ENCODE data around the gene TAAR6.

Gene TAAR6

GRCh38 chr6:132544826-132545225, 25.3 kb upstream of the TAAR6 start:
- TF ChIP-seq EZH2phosphoT487 (IDR thresholded peaks at IDR 0.05; ENCODE audit: low read length), result no peak
- no peak for TF ChIP-seq EZH2 (optimal IDR thresholded peaks at IDR 0.05; ENCODE audit: low read depth, low read length)
- TF ChIP-seq CTCF (IDR thresholded peaks at IDR 0.05; ENCODE audit: low read length), result no peak
- Histone ChIP-seq H3K4me2 (ENCODE audit: low read depth, low read length) (no peak overlapping the region), H3K27me3 (replicated peaks; ENCODE audit: insufficient read depth, low read length) (no peaks in the 10 kb centered on the region), H3K27ac (ENCODE audit: low read length) (no peak overlapping the region), H3K9me3 (replicated peaks; ENCODE audit: insufficient read depth, low read length) (no peaks in the 10 kb centered on the region), H2AFZ (ENCODE audit: low read length) (no peak overlapping the region), H3K4me3 (ENCODE audit: low read length) (no peak overlapping the region), H4K20me1 (ENCODE audit: insufficient read depth, low read length) (no peaks in the 10 kb centered on the region), H3K79me2 (ENCODE audit: low read length) (no peaks in the 10 kb centered on the region), H3K9me2 (replicated peaks; ENCODE audit: insufficient read depth, low read length) (no peaks in the 10 kb centered on the region), H3F3A (ENCODE audit: insufficient read depth, low read length) (no peaks in the 10 kb centered on the region), H3K9ac (ENCODE audit: low read length) (no peak overlapping the region), H3K36me3 (replicated peaks; ENCODE audit: insufficient read depth, low read length) (no peaks in the 10 kb centered on the region), H3K4me1 (ENCODE audit: low read length) (no peaks in the 10 kb centered on the region)
- DNase-seq, result no peak

- H3K27me3 ChIP-seq (replicated peaks; ENCODE audit: insufficient read depth, low read length), result no peaks in the 10 kb centered on the region
These were observed 21.2 kb upstream of the TAAR6 start for GRCh38 chr6:132548746-132549463.

GRCh38 chr6:132551214-132551613, 18.9 kb upstream of the TAAR6 start:
- TF ChIP-seq EZH2 (optimal IDR thresholded peaks at IDR 0.05; ENCODE audit: low read depth, low read length) (no peak), CTCF (IDR thresholded peaks at IDR 0.05; ENCODE audit: low read length) (no peak), EZH2phosphoT487 (IDR thresholded peaks at IDR 0.05; ENCODE audit: low read length) (no peak)
- no peak overlapping the region for H3K4me3 ChIP-seq (ENCODE audit: low read length)
- DNase-seq, result no peak
- no peaks in the 10 kb centered on the region for H3F3A ChIP-seq (ENCODE audit: insufficient read depth, low read length)
- H3K27me3 ChIP-seq (replicated peaks; ENCODE audit: insufficient read depth, low read length), result no peaks in the 10 kb centered on the region
- no peak overlapping the region for H2AFZ ChIP-seq (ENCODE audit: low read length)
- H3K4me2 ChIP-seq (ENCODE audit: low read depth, low read length), result no peak overlapping the region
- H3K36me3 ChIP-seq (replicated peaks; ENCODE audit: insufficient read depth, low read length), result no peaks in the 10 kb centered on the region
- H3K9me3 ChIP-seq (replicated peaks; ENCODE audit: insufficient read depth, low read length), result no peaks in the 10 kb centered on the region
- H3K79me2 ChIP-seq (ENCODE audit: low read length), result no peaks in the 10 kb centered on the region
- H4K20me1 ChIP-seq (ENCODE audit: insufficient read depth, low read length), result no peaks in the 10 kb centered on the region
- H3K9ac ChIP-seq (ENCODE audit: low read length), result no peak overlapping the region
- no peak overlapping the region for H3K27ac ChIP-seq (ENCODE audit: low read length)
- no peaks in the 10 kb centered on the region for H3K9me2 ChIP-seq (replicated peaks; ENCODE audit: insufficient read depth, low read length)
- no peaks in the 10 kb centered on the region for H3K4me1 ChIP-seq (ENCODE audit: low read length)

More at GRCh38 chr6:132548746-132549463, 21.2 kb upstream of the TAAR6 start:
- no peak overlapping the region for H3K4me3 ChIP-seq (ENCODE audit: low read length)
- no peaks in the 10 kb centered on the region for H3K9me3 ChIP-seq (replicated peaks; ENCODE audit: insufficient read depth, low read length)
- no peak overlapping the region for H3K9ac ChIP-seq (ENCODE audit: low read length)
- no peaks in the 10 kb centered on the region for H3K36me3 ChIP-seq (replicated peaks; ENCODE audit: insufficient read depth, low read length)
- no peak for DNase-seq
- H3K9me2 ChIP-seq (replicated peaks; ENCODE audit: insufficient read depth, low read length), result no peaks in the 10 kb centered on the region
- no peaks in the 10 kb centered on the region for H3K79me2 ChIP-seq (ENCODE audit: low read length)
- TF ChIP-seq EZH2phosphoT487 (IDR thresholded peaks at IDR 0.05; ENCODE audit: low read length) (no peak), CTCF (IDR thresholded peaks at IDR 0.05; ENCODE audit: low read length) (no peak)
- no peaks in the 10 kb centered on the region for H4K20me1 ChIP-seq (ENCODE audit: insufficient read depth, low read length)
- H3F3A ChIP-seq (ENCODE audit: insufficient read depth, low read length), result no peaks in the 10 kb centered on the region
- no peak overlapping the region for H2AFZ ChIP-seq (ENCODE audit: low read length)
- H3K4me2 ChIP-seq (ENCODE audit: low read depth, low read length), result no peak overlapping the region
- H3K4me1 ChIP-seq (ENCODE audit: low read length), result no peaks in the 10 kb centered on the region
- no peak overlapping the region for H3K27ac ChIP-seq (ENCODE audit: low read length)

Data from MM.1S (cell line).